GM23338 (cell line): ENCODE measurements around the gene RGS3. TPM values are rescaled to one million over a fixed set of nuclear protein-coding genes. Genes with fewer than 3 reads are reported as not detected.

Experiments
- ATAC-seq: fragments of 200-7000 bp; cut with Tn5 transposase; 3 replicates; pipeline ENCODE4 v1.9.1; 2020
- DNase-seq: peaks from one replicate; pipeline ENCODE4 v3.0.0-alpha.2; 2015; ENCODE audit warnings: low spot score
- H2AFZ ChIP-seq: fragments of 200-600 bp; sonication (generic); 2 replicates; pipeline ENCODE4 v1.8.0; 2016; ENCODE audit warnings: antibody characterized with exemption, mild to moderate bottlenecking, moderate library complexity
- H3F3A ChIP-seq: fragments of 200-600 bp; sonication (generic); replicated peaks from 2 replicates; pipeline ENCODE4 v1.8.0; 2017; ENCODE audit warnings: antibody characterized with exemption, mixed run types, low read depth
- H3K27ac ChIP-seq: fragments of 200-600 bp; sonication (generic); 2 replicates; pipeline ENCODE4 v1.6.1; 2016; ENCODE audit warnings: low read depth
- H3K27me3 ChIP-seq: fragments of 200-600 bp; sonication (generic); 2 replicates; pipeline ENCODE4 v1.8.0; 2016; ENCODE audit warnings: mild to moderate bottlenecking, mixed run types, moderate library complexity; ENCODE audit not compliant: insufficient read depth
- H3K36me3 ChIP-seq: fragments of 200-600 bp; sonication (generic); 2 replicates; pipeline ENCODE4 v1.8.0; 2016; ENCODE audit warnings: mild to moderate bottlenecking; ENCODE audit not compliant: insufficient read depth
- H3K4me1 ChIP-seq: fragments of 200-600 bp; sonication (generic); 2 replicates; pipeline ENCODE4 v1.8.0; 2016; ENCODE audit warnings: mild to moderate bottlenecking, moderate library complexity; ENCODE audit not compliant: insufficient read depth
- H3K4me2 ChIP-seq: fragments of 200-600 bp; sonication (generic); 2 replicates; pipeline ENCODE4 v1.7.1; 2017; ENCODE audit warnings: mixed run types
- H3K4me3 ChIP-seq: fragments of 200-600 bp; sonication (generic); 2 replicates; pipeline ENCODE4 v1.6.1; 2016; ENCODE audit warnings: mixed run types
- H3K79me2 ChIP-seq: fragments of 200-600 bp; sonication (generic); replicated peaks from 2 replicates; pipeline ENCODE4 v1.8.0; 2017; ENCODE audit warnings: mild to moderate bottlenecking; ENCODE audit not compliant: insufficient read depth
- H3K9me2 ChIP-seq: fragments of 200-600 bp; sonication (generic); 2 replicates; pipeline ENCODE4 v1.8.0; 2017; ENCODE audit not compliant: insufficient read depth
- H4K20me1 ChIP-seq: fragments of 200-600 bp; sonication (generic); replicated peaks from 2 replicates; pipeline ENCODE4 v1.8.0; 2017; ENCODE audit warnings: mild to moderate bottlenecking; ENCODE audit not compliant: insufficient read depth
- H3K27ac Mint-ChIP-seq: 2 replicates; pipeline ENCODE4 v1.8.0; 2020; ENCODE audit warnings: inconsistent platforms, mild to moderate bottlenecking, moderate library complexity, mixed read lengths
- H3K27me3 Mint-ChIP-seq: 3 replicates; pipeline ENCODE4 v1.8.0; 2022; ENCODE audit warnings: low read depth, mild to moderate bottlenecking, moderate library complexity, mixed read lengths, inconsistent platforms; ENCODE audit not compliant: insufficient read depth, poor library complexity
- H3K36me3 Mint-ChIP-seq: 3 replicates; pipeline ENCODE4 v1.8.0; 2021; ENCODE audit warnings: low read depth, mild to moderate bottlenecking, inconsistent platforms, moderate library complexity, mixed read lengths
- H3K4me1 Mint-ChIP-seq: 3 replicates; pipeline ENCODE4 v1.8.0; 2020; ENCODE audit warnings: mild to moderate bottlenecking, inconsistent platforms, mixed read lengths
- H3K4me3 Mint-ChIP-seq: 3 replicates; pipeline ENCODE4 v1.8.0; 2021; ENCODE audit warnings: moderate library complexity, mild to moderate bottlenecking, inconsistent platforms, mixed read lengths
- H3K9me3 Mint-ChIP-seq: 3 replicates; pipeline ENCODE4 v1.8.0; 2020; ENCODE audit warnings: moderate library complexity, mild to moderate bottlenecking, inconsistent platforms, mixed read lengths
- CREB1 ChIP-seq: fragments of 250-450 bp; sonication (Bioruptor Pico); IDR thresholded peaks from 2 replicates; pipeline ENCODE4 v1.5.0; 2020; ENCODE audit warnings: low read depth, mild to moderate bottlenecking, moderate library complexity
- CTCF ChIP-seq, 2 experiments: fragments of 200-600 bp in 1 of 2; sonication (generic) in 1 of 2; conservative IDR thresholded peaks; 2 replicates each; pipeline versions ENCODE4 v1.5.1 to v1.6.1; 2016 to 2017; ENCODE audit warnings: antibody characterized with exemption in 2 of 2, low read depth in 2 of 2, mild to moderate bottlenecking in 2 of 2, moderate library complexity in 1 of 2
- EZH2 ChIP-seq: fragments of 200-600 bp; sonication (generic); IDR thresholded peaks from one replicate; pipeline ENCODE4 v1.8.0; 2017; ENCODE audit warnings: antibody characterized with exemption, mild to moderate bottlenecking, low read depth; ENCODE audit not compliant: unreplicated experiment
- EZH2phosphoT487 ChIP-seq: fragments of 200-600 bp; sonication (generic); IDR thresholded peaks from one replicate; pipeline ENCODE4 v1.8.1; 2018; ENCODE audit warnings: antibody characterized with exemption; ENCODE audit not compliant: unreplicated experiment
- NANOG ChIP-seq: IDR thresholded peaks from 2 replicates; pipeline ENCODE4 v1.6.1; 2016; ENCODE audit warnings: antibody characterized with exemption, borderline replicate concordance
- POLR2AphosphoS5 ChIP-seq: IDR thresholded peaks from 2 replicates; pipeline ENCODE4 v1.6.1; 2016; ENCODE audit warnings: antibody characterized with exemption, low read depth
- STAT1 ChIP-seq: IDR thresholded peaks from one replicate; pipeline ENCODE4 v1.6.1; 2016; ENCODE audit warnings: antibody characterized with exemption; ENCODE audit not compliant: unreplicated experiment
- ZNF114 ChIP-seq: fragments of 250-450 bp; sonication (Bioruptor Pico); IDR thresholded peaks from 2 replicates; pipeline ENCODE4 v1.5.0; 2020; ENCODE audit warnings: mild to moderate bottlenecking, moderate library complexity
- ZNF331 ChIP-seq: fragments of 250-450 bp; sonication (Bioruptor Pico); IDR thresholded peaks from 2 replicates; pipeline ENCODE4 v1.5.0; 2020; ENCODE audit warnings: low read depth, mild to moderate bottlenecking, moderate library complexity
- ZNF462 ChIP-seq: fragments of 250-450 bp; sonication (Bioruptor Pico); IDR thresholded peaks from 2 replicates; pipeline ENCODE4 v1.5.0; 2020; ENCODE audit warnings: mild to moderate bottlenecking, moderate library complexity
- polyA plus RNA-seq: library from polyadenylated mRNA; unstranded; fragments of >200 nt; fragmentation: Nextera tagmentation; extraction: Ambion mirVana; gene quantifications from 2 replicates; pipeline ENCODE4 v1.2.1, GENCODE V29; 2016
- total RNA-seq: library from RNA; depleted of rRNA; stranded (reverse); fragments of >200 nt; shearing (Covaris generic); gene quantifications from 2 replicates; pipeline ENCODE4 v1.2.3, GENCODE V29; 2014
- TF ChIP-seq, protein P1 (sequence below): IDR thresholded peaks from one replicate; pipeline ENCODE4 v1.6.1; 2018; ENCODE audit warnings: antibody characterized with exemption; ENCODE audit not compliant: unreplicated experiment
- TF ChIP-seq, protein P2 (sequence below): IDR thresholded peaks from 2 replicates; pipeline ENCODE4 v1.6.1; 2016; ENCODE audit warnings: antibody characterized with exemption

Gene RGS3
- total and polyA plus RNA-seq, 2 experiments from 2014 or later, result 14.2 to 24.3 TPM

GRCh38 chr9:113519426-113520108, 56.0 kb downstream of the RGS3 start (continued):
- TF ChIP-seq ZNF462 (no peak), ZNF331 (no peak)

GRCh38 chr9:113520109-113520642, 56.6 kb downstream of the RGS3 start:
- Histone ChIP-seq H3K79me2 (no peaks in the 10 kb centered on the region), H3K27ac (no peak overlapping the region), H3K4me2 (no peak overlapping the region), H4K20me1 (no peaks in the 10 kb centered on the region), H3K4me3 (no peak overlapping the region), H3K4me1 (no peaks in the 10 kb centered on the region), H3K27me3 (no peaks in the 10 kb centered on the region), H3K9me2 (no peaks in the 10 kb centered on the region), H2AFZ (no peak overlapping the region), H3K36me3 (no peaks in the 10 kb centered on the region), H3F3A (no peaks in the 10 kb centered on the region)
- no peak overlapping the region for H3K4me3 Mint-ChIP-seq
- no peak for DNase-seq
- H3K4me1 Mint-ChIP-seq, result no peaks in the 10 kb centered on the region
- no peak overlapping the region; the same call in 1 of the 2 replicates for H3K27ac Mint-ChIP-seq
- ATAC-seq, result no peak; the same call in 2 of the 3 replicates
- no peaks in the 10 kb centered on the region for H3K36me3 Mint-ChIP-seq
- H3K27me3 Mint-ChIP-seq, result peaks cover 4% of the 10 kb centered on the region
- no peaks in the 10 kb centered on the region for H3K9me3 Mint-ChIP-seq
- no peak for TF ChIP-seq NANOG
- TF ChIP-seq, protein P1, sequence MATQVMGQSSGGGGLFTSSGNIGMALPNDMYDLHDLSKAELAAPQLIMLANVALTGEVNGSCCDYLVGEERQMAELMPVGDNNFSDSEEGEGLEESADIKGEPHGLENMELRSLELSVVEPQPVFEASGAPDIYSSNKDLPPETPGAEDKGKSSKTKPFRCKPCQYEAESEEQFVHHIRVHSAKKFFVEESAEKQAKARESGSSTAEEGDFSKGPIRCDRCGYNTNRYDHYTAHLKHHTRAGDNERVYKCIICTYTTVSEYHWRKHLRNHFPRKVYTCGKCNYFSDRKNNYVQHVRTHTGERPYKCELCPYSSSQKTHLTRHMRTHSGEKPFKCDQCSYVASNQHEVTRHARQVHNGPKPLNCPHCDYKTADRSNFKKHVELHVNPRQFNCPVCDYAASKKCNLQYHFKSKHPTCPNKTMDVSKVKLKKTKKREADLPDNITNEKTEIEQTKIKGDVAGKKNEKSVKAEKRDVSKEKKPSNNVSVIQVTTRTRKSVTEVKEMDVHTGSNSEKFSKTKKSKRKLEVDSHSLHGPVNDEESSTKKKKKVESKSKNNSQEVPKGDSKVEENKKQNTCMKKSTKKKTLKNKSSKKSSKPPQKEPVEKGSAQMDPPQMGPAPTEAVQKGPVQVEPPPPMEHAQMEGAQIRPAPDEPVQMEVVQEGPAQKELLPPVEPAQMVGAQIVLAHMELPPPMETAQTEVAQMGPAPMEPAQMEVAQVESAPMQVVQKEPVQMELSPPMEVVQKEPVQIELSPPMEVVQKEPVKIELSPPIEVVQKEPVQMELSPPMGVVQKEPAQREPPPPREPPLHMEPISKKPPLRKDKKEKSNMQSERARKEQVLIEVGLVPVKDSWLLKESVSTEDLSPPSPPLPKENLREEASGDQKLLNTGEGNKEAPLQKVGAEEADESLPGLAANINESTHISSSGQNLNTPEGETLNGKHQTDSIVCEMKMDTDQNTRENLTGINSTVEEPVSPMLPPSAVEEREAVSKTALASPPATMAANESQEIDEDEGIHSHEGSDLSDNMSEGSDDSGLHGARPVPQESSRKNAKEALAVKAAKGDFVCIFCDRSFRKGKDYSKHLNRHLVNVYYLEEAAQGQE, result no peak
- TF ChIP-seq CREB1 (CRISPR knock-in tag), result no peak
- TF ChIP-seq EZH2, result no peak
- TF ChIP-seq ZNF331, result no peak
- TF ChIP-seq ZNF114 (CRISPR knock-in tag), result no peak
- TF ChIP-seq, protein P2, sequence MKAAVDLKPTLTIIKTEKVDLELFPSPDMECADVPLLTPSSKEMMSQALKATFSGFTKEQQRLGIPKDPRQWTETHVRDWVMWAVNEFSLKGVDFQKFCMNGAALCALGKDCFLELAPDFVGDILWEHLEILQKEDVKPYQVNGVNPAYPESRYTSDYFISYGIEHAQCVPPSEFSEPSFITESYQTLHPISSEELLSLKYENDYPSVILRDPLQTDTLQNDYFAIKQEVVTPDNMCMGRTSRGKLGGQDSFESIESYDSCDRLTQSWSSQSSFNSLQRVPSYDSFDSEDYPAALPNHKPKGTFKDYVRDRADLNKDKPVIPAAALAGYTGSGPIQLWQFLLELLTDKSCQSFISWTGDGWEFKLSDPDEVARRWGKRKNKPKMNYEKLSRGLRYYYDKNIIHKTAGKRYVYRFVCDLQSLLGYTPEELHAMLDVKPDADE, result no peak
- TF ChIP-seq CTCF (conservative IDR thresholded peaks at IDR 0.05; ENCODE audit: low read depth in 2 of 2), result no peak
- TF ChIP-seq EZH2phosphoT487, result no peak
- TF ChIP-seq POLR2AphosphoS5, result no peak
- no peak for TF ChIP-seq STAT1
